Upper lobe of left lung (tissue), 6 donors: ENCODE measurements around the gene KIF3B. TPM values are rescaled to one million over a fixed set of nuclear protein-coding genes. Genes with fewer than 3 reads are reported as not detected.

Experiments
- ATAC-seq, 2 donors: fragments of 200-7000 bp; cut with Tn5 transposase; one replicate each; pipeline ENCODE4 v1.9.1; 2022; ENCODE audit warnings: mild to moderate bottlenecking in 2 of 2, moderate library complexity in 2 of 2; ENCODE audit not compliant: low FRiP score in 2 of 2
- DNase-seq, 2 donors: peaks; one replicate each; pipeline ENCODE4 v3.0.0-alpha.2; 2019 to 2020
- H3K27ac ChIP-seq, 4 donors: fragments of 200-600 bp; sonication (generic); one replicate each; pipeline ENCODE4 v1.5.1; 2016 to 2019
- H3K27me3 ChIP-seq, 4 donors: fragments of 200-600 bp; sonication (generic); one replicate each; pipeline ENCODE4 v1.5.1; 2017 to 2019
- H3K36me3 ChIP-seq, 4 donors: fragments of 200-600 bp; sonication (generic); one replicate each; pipeline ENCODE4 v1.5.1; 2016 to 2019
- H3K4me1 ChIP-seq, 4 donors: fragments of 200-600 bp; sonication (generic); one replicate each; pipeline ENCODE4 v1.5.1; 2018 to 2019
- H3K4me3 ChIP-seq, 4 donors: fragments of 200-600 bp; sonication (generic); one replicate each; pipeline ENCODE4 v1.5.1; 2017 to 2019; ENCODE audit warnings: mild to moderate bottlenecking in 2 of 4, moderate library complexity in 1 of 4
- H3K9me3 ChIP-seq, 4 donors: fragments of 200-600 bp; sonication (generic); one replicate each; pipeline ENCODE4 v1.5.1; 2018 to 2019
- EP300 ChIP-seq, 4 donors: sonication (generic); formaldehyde crosslinking; IDR thresholded peaks; one replicate each; pipeline ENCODE4 v1.5.1; 2017; ENCODE audit warnings: antibody characterized with exemption in 4 of 4, control low read depth in 2 of 4
- POLR2A ChIP-seq, 4 donors: fragments of 450-650 bp; IDR thresholded peaks; one replicate each; pipeline ENCODE4 v1.5.1; 2016 to 2017; ENCODE audit warnings: antibody characterized with exemption in 4 of 4, mild to moderate bottlenecking in 2 of 4
- POLR2AphosphoS5 ChIP-seq, 2 donors: sonication (generic); formaldehyde crosslinking; IDR thresholded peaks; one replicate each; pipeline ENCODE4 v1.5.1; 2017; ENCODE audit warnings: antibody characterized with exemption in 2 of 2
- WGBS, 2 donors: methylation state at CpG; one replicate each; pipeline ENCODE4 v1.1.5; 2017 to 2018; 5-methylcytosine and 5-hydroxymethylcytosine counted together
- total RNA-seq, 6 donors: library from RNA; depleted of rRNA in 4 of 6; stranded (reverse); fragments of >200 nt in 4 of 6; gene quantifications; one replicate each; pipeline versions ENCODE4 v1.1.0 to v1.2.1, GENCODE V29; 2016 to 2021
- TF ChIP-seq, protein P1 (sequence below), 6 experiments: fragments of 450-650 bp in 4 of 6; fragments of 200-600 bp in 2 of 6; sonication (generic) in 2 of 6; IDR thresholded peaks; one replicate each; pipeline ENCODE4 v1.5.1; 2016 to 2019; ENCODE audit warnings: antibody characterized with exemption in 6 of 6
- donor health status: DM: no; HTN: no; CAD: no; lungs with moderate emphysema.
- donor health status: DM: no; HTN: yes; CAD: no; lungs with severe emphysema.

Gene KIF3B
- 10 to 100 TPM; 14.7 to 37.5 (median 26.7) TPM for total RNA-seq

DNA sequence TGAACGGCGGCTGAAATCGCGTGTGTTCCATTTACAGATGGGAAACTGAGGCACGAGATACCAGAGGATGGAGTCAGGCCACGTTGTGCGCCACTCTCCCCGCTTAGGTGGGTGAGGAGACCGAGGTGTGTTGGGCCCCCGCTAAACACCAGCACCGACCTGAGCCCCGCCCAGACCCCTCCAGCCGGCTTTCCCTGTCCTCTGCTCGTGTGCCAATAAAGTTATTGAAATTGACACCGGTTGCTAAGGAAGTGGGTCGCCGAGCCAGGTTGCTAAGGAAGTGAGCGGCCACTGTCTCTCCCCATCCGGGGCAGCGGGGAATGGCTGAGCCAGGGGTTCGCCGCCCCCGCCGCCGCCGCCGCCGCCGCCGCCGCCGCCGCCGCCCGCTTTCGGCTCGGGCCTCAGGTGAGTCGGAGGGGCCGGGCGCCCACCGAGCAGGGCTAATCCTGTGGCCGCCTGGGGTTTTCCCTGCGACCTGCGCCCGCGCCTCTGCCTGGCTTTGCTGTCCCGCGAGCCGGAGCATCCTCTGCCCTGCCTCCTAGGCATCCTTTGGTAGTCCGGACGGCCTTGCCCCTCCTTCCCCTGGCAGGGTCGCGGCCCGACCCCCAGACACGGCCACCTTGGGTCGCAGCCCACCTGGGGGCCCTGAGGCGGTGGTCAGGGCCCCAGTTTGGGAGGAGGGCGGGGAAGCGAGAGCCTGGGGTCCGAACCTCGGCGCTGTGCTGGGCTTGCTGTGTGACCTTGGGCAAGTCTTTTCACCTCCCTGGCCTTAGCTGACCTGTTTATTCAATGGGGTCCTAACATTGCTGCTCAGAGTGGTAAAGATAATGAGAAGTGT, at the start of gene KIF3B:
TSS of gene KIF3B (plus strand) at position 291 of the 838 bp plus-strand sequence. CDS start 32,127 bp downstream, outside the sequence.
- no peaks in the 10 kb centered on the region for H3K9me3 ChIP-seq
- no peaks in the 10 kb centered on the region for H3K36me3 ChIP-seq
- TF ChIP-seq, protein P1, sequence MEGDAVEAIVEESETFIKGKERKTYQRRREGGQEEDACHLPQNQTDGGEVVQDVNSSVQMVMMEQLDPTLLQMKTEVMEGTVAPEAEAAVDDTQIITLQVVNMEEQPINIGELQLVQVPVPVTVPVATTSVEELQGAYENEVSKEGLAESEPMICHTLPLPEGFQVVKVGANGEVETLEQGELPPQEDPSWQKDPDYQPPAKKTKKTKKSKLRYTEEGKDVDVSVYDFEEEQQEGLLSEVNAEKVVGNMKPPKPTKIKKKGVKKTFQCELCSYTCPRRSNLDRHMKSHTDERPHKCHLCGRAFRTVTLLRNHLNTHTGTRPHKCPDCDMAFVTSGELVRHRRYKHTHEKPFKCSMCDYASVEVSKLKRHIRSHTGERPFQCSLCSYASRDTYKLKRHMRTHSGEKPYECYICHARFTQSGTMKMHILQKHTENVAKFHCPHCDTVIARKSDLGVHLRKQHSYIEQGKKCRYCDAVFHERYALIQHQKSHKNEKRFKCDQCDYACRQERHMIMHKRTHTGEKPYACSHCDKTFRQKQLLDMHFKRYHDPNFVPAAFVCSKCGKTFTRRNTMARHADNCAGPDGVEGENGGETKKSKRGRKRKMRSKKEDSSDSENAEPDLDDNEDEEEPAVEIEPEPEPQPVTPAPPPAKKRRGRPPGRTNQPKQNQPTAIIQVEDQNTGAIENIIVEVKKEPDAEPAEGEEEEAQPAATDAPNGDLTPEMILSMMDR (IDR thresholded peaks at IDR 0.05): peak in 1 of 6 experiments; percentile 22
- peak in 2 of 4 donors; percentile 55 to 62 for TF ChIP-seq POLR2A (IDR thresholded peaks at IDR 0.05)
- peak; percentile 71 to 80 for TF ChIP-seq POLR2AphosphoS5 (IDR thresholded peaks at IDR 0.05)
- TF ChIP-seq EP300 (IDR thresholded peaks at IDR 0.05): peak in 1 of 4 donors; percentile 22
- H3K27me3 ChIP-seq: no peaks in the 10 kb centered on the region
- peak; percentile 86 to 96 for ATAC-seq
- peak; percentile 91 for DNase-seq
- H3K27ac ChIP-seq: peak within 1 kb of the TSS; percentile 71 to 83 (median 82)
- 8 to 13% methylated on average over 3 to 24 of the region's 62 CpGs for WGBS, 2 donors
- peak within 1 kb of the TSS; percentile 74 to 80 (median 79) for H3K4me3 ChIP-seq
- H3K4me1 ChIP-seq: peaks cover 8 to 21% (median 13%) of the 10 kb centered on the region in 4 donors

DNA sequence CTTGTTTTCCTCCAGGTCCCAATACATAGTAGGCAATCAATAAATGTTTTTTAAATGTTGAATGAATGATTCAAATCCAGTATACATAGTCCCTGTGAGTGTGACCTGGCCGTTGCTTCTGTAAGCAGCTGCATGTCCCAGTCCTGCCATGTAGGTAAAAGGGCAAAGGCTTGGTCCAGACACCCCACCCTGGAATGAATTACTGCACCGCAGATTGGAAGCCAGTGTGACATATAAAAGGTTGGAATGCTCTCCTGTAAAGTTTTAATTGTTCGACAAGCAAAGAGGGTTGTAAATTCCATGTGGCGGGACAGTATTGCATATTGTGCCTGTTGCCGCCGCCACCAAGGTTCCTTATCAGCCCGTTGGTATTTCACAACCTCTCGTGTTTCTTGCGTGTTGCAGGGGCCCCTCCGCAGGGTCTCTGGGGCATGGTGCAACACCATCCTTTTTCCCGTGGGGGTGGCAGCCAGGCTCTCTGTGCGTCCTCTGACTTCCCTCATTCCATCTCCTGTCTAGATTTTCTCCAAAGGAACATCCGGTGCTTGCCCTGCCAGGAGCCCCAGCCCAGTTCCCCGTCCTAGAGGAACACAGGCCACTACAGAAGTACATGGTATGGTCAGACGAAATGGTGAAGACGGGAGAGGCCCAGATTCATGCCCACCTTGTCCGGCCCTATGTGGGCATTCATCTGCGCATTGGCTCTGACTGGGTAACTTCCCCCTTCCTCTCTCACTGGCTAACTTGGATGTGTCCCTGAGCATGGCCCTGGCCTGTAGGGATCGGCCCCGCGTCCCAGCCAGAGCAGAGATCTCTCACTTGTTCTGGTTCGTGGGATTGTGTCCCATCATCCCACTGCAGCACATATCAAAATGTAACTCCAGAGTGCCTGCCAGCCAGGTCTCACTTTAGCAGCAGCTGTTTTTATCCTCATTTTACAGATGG, 49.4 kb upstream of the KIF3B start:
- ATAC-seq: peak; percentile 50 to 58

DNA sequence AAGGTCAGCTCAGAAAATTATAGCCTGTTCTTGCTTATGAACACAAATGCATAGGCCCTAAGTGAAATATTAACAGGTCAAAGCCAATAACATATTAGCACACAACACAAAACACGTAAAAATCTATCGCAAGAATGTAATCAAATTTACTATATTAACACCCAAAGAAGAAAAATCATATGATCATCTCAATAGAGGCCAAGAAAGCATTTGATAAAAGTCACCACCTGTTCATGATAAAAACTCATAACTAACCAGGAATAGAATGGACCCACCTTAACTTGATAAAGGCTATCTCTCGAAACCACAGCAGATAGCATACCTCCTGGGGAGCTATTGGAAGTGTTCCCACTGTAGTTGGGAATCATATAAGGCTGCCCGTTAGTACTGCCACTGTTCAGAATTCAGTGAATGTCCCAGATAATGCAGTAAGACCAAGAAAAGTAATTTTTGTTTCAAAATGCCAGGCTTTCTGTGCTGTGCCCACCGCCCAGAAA, 48.2 kb upstream of the KIF3B start:
- no peak overlapping the region for H3K4me3 ChIP-seq
- no peak for ATAC-seq
- WGBS, 2 donors: 97 to 98% methylated on average over 5 of the region's 5 CpGs
- no peaks in the 10 kb centered on the region for H3K9me3 ChIP-seq
- H3K27me3 ChIP-seq: no peaks in the 10 kb centered on the region
- peaks cover 20 to 35% (median 22%) of the 10 kb centered on the region in 4 donors for H3K4me1 ChIP-seq
- H3K27ac ChIP-seq: no peak overlapping the region
- DNase-seq: no peak
- TF ChIP-seq POLR2A (IDR thresholded peaks at IDR 0.05) (no peak), EP300 (IDR thresholded peaks at IDR 0.05) (no peak), POLR2AphosphoS5 (IDR thresholded peaks at IDR 0.05) (no peak)
- TF ChIP-seq, protein P1 (IDR thresholded peaks at IDR 0.05): no peak
- peaks cover 0 to 64% (median 30%) of the 10 kb centered on the region in 4 donors for H3K36me3 ChIP-seq

More for the DNA sequence above, 49.4 kb upstream of the KIF3B start:
- H3K27ac ChIP-seq: peak overlapping the region; percentile 5 to 79 (median 52)
- no peaks in the 10 kb centered on the region for H3K9me3 ChIP-seq
- WGBS, 2 donors: 46 to 51% methylated on average over 15 to 22 of the region's 22 CpGs
- H3K36me3 ChIP-seq: peaks cover 3 to 61% (median 22%) of the 10 kb centered on the region in 4 donors
- no peak overlapping the region for H3K4me3 ChIP-seq
- DNase-seq: peak in 1 of 2 donors; percentile 56
- H3K4me1 ChIP-seq: peaks cover 20 to 30% (median 22%) of the 10 kb centered on the region in 4 donors
- TF ChIP-seq, protein P1 (IDR thresholded peaks at IDR 0.05): no peak
- no peak for TF ChIP-seq POLR2AphosphoS5 (IDR thresholded peaks at IDR 0.05)
- TF ChIP-seq EP300 (IDR thresholded peaks at IDR 0.05): no peak
- TF ChIP-seq POLR2A (IDR thresholded peaks at IDR 0.05): no peak
- no peaks in the 10 kb centered on the region for H3K27me3 ChIP-seq

DNA sequence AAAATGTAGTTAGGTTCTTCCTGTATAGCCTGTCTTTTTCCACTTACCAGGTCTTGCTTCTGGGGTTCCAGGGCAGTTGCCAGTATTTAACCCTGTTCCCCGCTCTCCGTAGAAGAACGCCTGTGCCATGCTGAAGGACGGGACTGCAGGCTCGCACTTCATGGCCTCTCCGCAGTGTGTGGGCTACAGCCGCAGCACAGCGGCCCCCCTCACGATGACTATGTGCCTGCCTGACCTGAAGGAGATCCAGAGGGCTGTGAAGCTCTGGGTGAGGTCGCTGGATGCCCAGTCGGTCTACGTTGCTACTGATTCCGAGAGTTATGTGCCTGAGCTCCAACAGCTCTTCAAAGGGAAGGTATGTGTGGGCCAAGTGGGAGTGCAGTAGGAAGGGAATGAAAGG, 46.7 kb upstream of the KIF3B start:
- ATAC-seq: peak in 1 of 2 donors; percentile 19
- H3K36me3 ChIP-seq: peaks cover 7 to 74% (median 43%) of the 10 kb centered on the region in 4 donors
- no peak for TF ChIP-seq POLR2AphosphoS5 (IDR thresholded peaks at IDR 0.05)
- TF ChIP-seq POLR2A (IDR thresholded peaks at IDR 0.05): no peak
- TF ChIP-seq EP300 (IDR thresholded peaks at IDR 0.05): no peak
- TF ChIP-seq, protein P1 (IDR thresholded peaks at IDR 0.05): no peak

More for the DNA sequence above, 46.7 kb upstream of the KIF3B start:
- Histone ChIP-seq H3K4me3 (no peak overlapping the region), H3K27ac (no peak overlapping the region), H3K9me3 (no peaks in the 10 kb centered on the region), H3K27me3 (no peaks in the 10 kb centered on the region), H3K4me1 (peaks cover 20 to 35% (median 22%) of the 10 kb centered on the region in 4 donors)
- peak in 1 of 2 donors; percentile 33 for DNase-seq
- WGBS, 2 donors: 96 to 98% methylated on average over 13 of the region's 13 CpGs
